Adrenal gland (tissue), 12 donors: ENCODE measurements around the gene KRT1. TPM values are rescaled to one million over a fixed set of nuclear protein-coding genes. Genes with fewer than 3 reads are reported as not detected.

Experiments used
- DNase-seq, 7 donors: peaks; one replicate each; pipeline ENCODE4 v3.0.0-alpha.2; 2019 to 2020
- H3K27ac ChIP-seq, 5 donors: fragments of 200-600 bp; sonication (generic) in 4 of 5; 1 replicate in 3 of 5; 2 replicates in 2 of 5; pipeline versions ENCODE4 v1.5.1 to v1.8.0; 2016 to 2020; ENCODE audit warnings: mild to moderate bottlenecking in 1 of 5
- H3K27me3 ChIP-seq: fragments of 200-600 bp; 2 replicates; pipeline ENCODE4 v1.8.0; 2021
- H3K36me3 ChIP-seq, 2 donors: fragments of 200-600 bp; replicated peaks in 1 of 2; 1 replicate in 1 of 2; 2 replicates in 1 of 2; pipeline versions ENCODE4 v1.5.1 to v1.8.0; 2018 to 2022
- H3K4me1 ChIP-seq, 2 donors: fragments of 200-600 bp; replicated peaks in 1 of 2; 1 replicate in 1 of 2; 2 replicates in 1 of 2; pipeline versions ENCODE4 v1.5.1 to v1.8.0; 2018 to 2021
- H3K4me3 ChIP-seq, 4 donors: fragments of 200-600 bp; sonication (generic) in 3 of 4; one replicate each; pipeline ENCODE4 v1.5.1; 2016 to 2018
- H3K9me3 ChIP-seq, 3 donors: fragments of 200-600 bp; sonication (generic) in 1 of 3; replicated peaks in 1 of 3; 1 replicate in 2 of 3; 2 replicates in 1 of 3; pipeline versions ENCODE4 v1.5.1 to v1.8.0; 2016 to 2021
- POLR2A ChIP-seq, 2 donors: fragments of 450-650 bp; IDR thresholded peaks; one replicate each; pipeline ENCODE4 v1.6.1; 2017; ENCODE audit warnings: antibody characterized with exemption in 2 of 2, mild to moderate bottlenecking in 2 of 2, moderate library complexity in 1 of 2
- WGBS, 4 donors: extraction: QIAGEN DNeasy Blood & Tissue Kit in 2 of 4; methylation state at CpG; one replicate each; pipeline versions ENCODE4 v1.1.5 to v1.1.7; 2013 to 2017; 5-methylcytosine and 5-hydroxymethylcytosine counted together
- intact Hi-C, 2 donors: fragments of 100-400 bp; cut with DNase I; formaldehyde crosslinking; loops; one replicate each; pipeline versions ENCODE4 v1.14.1 to v1.15.0; 2022 to 2023
- polyA plus RNA-seq, 3 donors: library from polyadenylated mRNA; stranded (reverse); fragments of 200-250 nt in 2 of 3; fragments of 350-450 nt in 1 of 3; fragmentation: Illumina TruSeq in 1 of 3; extraction: RNeasy Lipid Tissue Mini Kit (QIAGEN cat#74804) in 1 of 3; gene quantifications; one replicate each; pipeline ENCODE4 v1.2.3, GENCODE V29; 2013 to 2014
- total RNA-seq, 9 donors: library from RNA; depleted of rRNA in 4 of 9; stranded (reverse); fragments of >200 nt in 4 of 9; fragments of 120-200 nt in 1 of 9; fragmentation: NEBNext Ultra II Directional in 1 of 9; extraction: Animal tissue kit (Norgen Biotek cat#: 25700) in 1 of 9; gene quantifications; one replicate each; pipeline versions ENCODE4 v1.1.0 to v1.2.4, GENCODE V29; 2013 to 2023
- TF ChIP-seq, protein P1 (sequence below), 6 experiments: fragments of 450-650 bp in 4 of 6; fragments of 200-600 bp in 2 of 6; sonication (generic) in 1 of 6; IDR thresholded peaks; 1 replicate in 5 of 6; 2 replicates in 1 of 6; pipeline versions ENCODE4 v1.5.1 to v1.8.0; 2016 to 2021; ENCODE audit warnings: antibody characterized with exemption in 6 of 6, mild to moderate bottlenecking in 2 of 6, moderate library complexity in 1 of 6
- donor health status: healthy with polysubstance abuse.
- donor health status: Bipolar disorder and iron deficiency.
- donor health status: DM: yes; HTN: yes; CAD: no.
- donor health status: DM: no; HTN: no; CAD: no.
- donor health status: DM: no; HTN: no; CAD: no.
- donor health status: DM: yes; HTN: yes; CAD: no.

Gene KRT1
- total and polyA plus RNA-seq, 12 donors = 0.08 to 0.67 TPM; not detected in 10

DNA sequence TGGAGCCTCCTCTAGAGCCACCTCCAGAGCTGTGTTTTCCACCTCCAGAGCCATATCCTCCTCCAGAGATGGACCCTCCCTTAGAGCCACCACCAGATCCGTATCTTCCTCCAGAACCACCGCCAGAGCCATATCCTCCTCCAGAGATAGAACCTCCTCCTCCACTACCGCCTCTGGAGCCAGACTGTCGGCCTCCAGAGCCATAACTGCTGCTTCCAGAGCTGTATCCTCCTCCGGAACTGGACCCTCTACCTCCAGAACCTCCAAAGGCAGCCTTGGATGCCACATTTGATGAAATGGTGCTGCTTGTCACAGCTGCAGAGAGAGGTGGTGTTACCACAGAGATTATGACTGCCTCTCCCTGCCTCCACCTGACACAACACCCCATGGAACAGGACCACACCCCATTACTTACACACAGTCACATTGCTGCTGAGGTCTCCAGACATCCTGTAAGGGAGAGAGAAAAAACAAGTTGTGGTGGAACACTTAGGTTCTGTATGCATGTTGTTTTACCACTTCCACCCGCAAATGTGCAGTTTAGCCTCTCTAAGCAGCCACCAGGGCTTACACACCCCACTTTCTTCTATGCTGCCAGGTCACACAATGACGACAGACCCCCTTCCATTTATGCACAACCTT, 35.0 kb downstream of the KRT1 start:
- DNase-seq = no peak
- Histone ChIP-seq H3K4me3 (no peak overlapping the region), H3K27me3 (peaks cover 3% of the 10 kb centered on the region), H3K36me3 (no peaks in the 10 kb centered on the region), H3K27ac (no peak overlapping the region), H3K4me1 (no peaks in the 10 kb centered on the region), H3K9me3 (no peaks in the 10 kb centered on the region)
- no peak for TF ChIP-seq POLR2A (IDR thresholded peaks at IDR 0.05)
- TF ChIP-seq, protein P1, sequence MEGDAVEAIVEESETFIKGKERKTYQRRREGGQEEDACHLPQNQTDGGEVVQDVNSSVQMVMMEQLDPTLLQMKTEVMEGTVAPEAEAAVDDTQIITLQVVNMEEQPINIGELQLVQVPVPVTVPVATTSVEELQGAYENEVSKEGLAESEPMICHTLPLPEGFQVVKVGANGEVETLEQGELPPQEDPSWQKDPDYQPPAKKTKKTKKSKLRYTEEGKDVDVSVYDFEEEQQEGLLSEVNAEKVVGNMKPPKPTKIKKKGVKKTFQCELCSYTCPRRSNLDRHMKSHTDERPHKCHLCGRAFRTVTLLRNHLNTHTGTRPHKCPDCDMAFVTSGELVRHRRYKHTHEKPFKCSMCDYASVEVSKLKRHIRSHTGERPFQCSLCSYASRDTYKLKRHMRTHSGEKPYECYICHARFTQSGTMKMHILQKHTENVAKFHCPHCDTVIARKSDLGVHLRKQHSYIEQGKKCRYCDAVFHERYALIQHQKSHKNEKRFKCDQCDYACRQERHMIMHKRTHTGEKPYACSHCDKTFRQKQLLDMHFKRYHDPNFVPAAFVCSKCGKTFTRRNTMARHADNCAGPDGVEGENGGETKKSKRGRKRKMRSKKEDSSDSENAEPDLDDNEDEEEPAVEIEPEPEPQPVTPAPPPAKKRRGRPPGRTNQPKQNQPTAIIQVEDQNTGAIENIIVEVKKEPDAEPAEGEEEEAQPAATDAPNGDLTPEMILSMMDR (IDR thresholded peaks at IDR 0.05) = no peak
- WGBS, 4 donors = 66 to 78% (median 73%) methylated on average over 7 of the region's 7 CpGs
- intact Hi-C loops = no loop called here

DNA sequence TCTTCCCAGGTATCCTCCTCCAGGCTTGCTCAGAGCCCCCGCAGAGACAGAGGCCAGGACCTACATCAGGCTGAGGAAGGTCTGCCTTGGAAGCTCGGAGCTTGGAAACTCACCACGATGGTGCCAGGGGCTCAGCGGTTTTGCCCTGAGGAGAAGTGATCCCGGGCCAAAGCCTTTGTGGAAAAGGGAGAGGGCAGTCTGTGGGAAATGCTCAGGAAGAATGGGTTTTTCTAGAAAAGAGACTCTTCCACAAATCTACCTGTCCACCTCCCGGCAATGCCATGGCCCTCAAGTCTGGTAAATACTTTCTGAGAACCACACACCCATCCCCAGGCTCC, 36.2 kb downstream of the KRT1 start:
- WGBS, 4 donors = 83 to 89% (median 84%) methylated on average over 3 to 6 of the region's 6 CpGs

DNA sequence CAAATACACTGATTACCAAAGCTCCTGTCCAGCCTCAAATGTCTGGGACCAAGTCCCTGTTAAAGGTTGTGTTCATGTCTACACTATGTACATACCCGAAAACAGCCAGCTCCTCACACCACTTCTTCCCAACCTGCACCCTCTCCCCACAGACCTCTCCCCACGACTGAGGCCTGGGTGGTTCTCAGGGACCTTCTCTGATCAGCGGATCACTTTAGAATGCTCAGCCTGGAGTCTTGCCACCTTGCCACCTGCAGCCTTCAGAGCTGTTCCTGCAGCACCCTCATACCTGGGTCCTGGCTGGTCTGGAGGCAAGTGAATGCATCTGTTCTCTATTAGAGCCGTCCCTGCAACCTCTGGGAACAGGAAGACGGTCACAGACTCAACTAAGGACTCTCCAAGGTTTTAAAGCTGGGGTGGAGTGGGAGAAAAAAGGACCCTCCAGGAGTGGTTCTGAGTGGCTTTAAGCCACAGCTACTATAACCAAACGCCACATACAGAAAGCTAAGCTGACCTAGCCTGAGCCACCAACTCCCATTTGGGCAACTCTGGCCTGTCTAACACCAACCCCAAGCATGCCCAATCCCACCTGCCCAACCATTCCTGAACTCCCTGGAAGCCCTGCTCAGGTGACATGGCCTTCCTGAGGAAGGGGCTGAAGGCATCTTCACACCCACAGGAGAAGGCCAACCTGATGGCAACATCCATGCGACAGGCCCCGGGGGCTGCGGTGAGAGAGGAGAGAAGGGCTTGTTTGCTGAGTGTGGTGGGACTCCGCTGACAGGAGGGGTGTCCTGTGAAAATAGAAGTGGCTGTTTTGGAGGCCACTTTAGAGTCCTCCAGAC, 36.8 kb downstream of the KRT1 start:
- no peaks in the 10 kb centered on the region for H3K4me1 ChIP-seq
- TF ChIP-seq, protein P1 (IDR thresholded peaks at IDR 0.05) = no peak
- TF ChIP-seq POLR2A (IDR thresholded peaks at IDR 0.05) = no peak
- WGBS, 4 donors = 81 to 89% (median 86%) methylated on average over 9 to 10 of the region's 10 CpGs
- H3K9me3 ChIP-seq = no peaks in the 10 kb centered on the region
- H3K27ac ChIP-seq = no peak overlapping the region
- peaks cover 6% of the 10 kb centered on the region for H3K27me3 ChIP-seq
- no peaks in the 10 kb centered on the region for H3K36me3 ChIP-seq
- no peak for DNase-seq
- intact Hi-C loops = no loop called here
- H3K4me3 ChIP-seq = no peak overlapping the region

More for the DNA sequence above, 36.2 kb downstream of the KRT1 start:
- TF ChIP-seq, protein P1 (IDR thresholded peaks at IDR 0.05) = no peak
- TF ChIP-seq POLR2A (IDR thresholded peaks at IDR 0.05) = no peak
- Histone ChIP-seq H3K27me3 (peaks cover 6% of the 10 kb centered on the region), H3K9me3 (no peaks in the 10 kb centered on the region), H3K4me1 (no peaks in the 10 kb centered on the region), H3K27ac (no peak overlapping the region), H3K4me3 (no peak overlapping the region), H3K36me3 (no peaks in the 10 kb centered on the region)
- no peak for DNase-seq
- intact Hi-C loops = no loop called here

DNA sequence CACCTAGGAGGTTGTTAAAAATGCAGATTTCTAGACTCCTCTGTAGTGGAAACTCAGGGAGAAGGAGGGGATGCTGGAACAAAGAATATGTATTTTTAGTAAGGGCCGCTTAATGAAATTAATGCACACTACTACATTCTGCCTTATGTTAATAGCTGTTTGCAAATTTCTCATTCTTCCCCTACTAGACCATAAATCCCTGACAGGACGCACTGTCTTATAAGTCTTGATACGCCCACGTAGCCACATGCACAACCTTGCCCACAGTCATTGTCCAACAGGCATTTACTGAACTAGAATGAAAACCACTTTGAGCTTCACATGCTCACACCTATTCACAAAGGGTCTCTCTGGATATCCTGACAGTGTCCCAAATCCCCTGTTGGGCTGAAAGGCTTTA, 38.7 kb downstream of the KRT1 start:
- TF ChIP-seq POLR2A (IDR thresholded peaks at IDR 0.05) = no peak
- TF ChIP-seq, protein P1 (IDR thresholded peaks at IDR 0.05) = no peak
- Histone ChIP-seq H3K9me3 (no peaks in the 10 kb centered on the region), H3K27me3 (peaks cover 6% of the 10 kb centered on the region), H3K4me3 (no peak overlapping the region), H3K4me1 (no peaks in the 10 kb centered on the region), H3K27ac (no peak overlapping the region), H3K36me3 (no peaks in the 10 kb centered on the region)
- 67 to 76% (median 73%) methylated on average over 4 of the region's 4 CpGs for WGBS, 4 donors
- intact Hi-C loops = no loop called here
- no peak for DNase-seq
